HG03571 (cell line): ENCODE results near the gene CCL25.

ENCODE experiments used
- ATAC-seq: cut with Tn5 transposase; IDR thresholded peaks from one replicate; pipeline ENCODE4 v1.9.1; 2021; ENCODE audit not compliant: unreplicated experiment

Gene CCL25

GRCh38 chr19:8044018-8044417 lies 8.5 kb upstream of the CCL25 start:
- ATAC-seq = no peak

- ATAC-seq = no peak
Observed at GRCh38 chr19:8045872-8046568, 6.5 kb upstream of the CCL25 start.

GRCh38 chr19:8046569-8047165 lies 5.9 kb upstream of the CCL25 start:
- no peak for ATAC-seq

- ATAC-seq = peak; percentile 82
Observed at GRCh38 chr19:8050274-8051096, 2.1 kb upstream of the CCL25 start.

GRCh38 chr19:8054169-8054568 lies 1.6 kb downstream of the CCL25 start:
- ATAC-seq = no peak

- ATAC-seq = no peak
Observed at GRCh38 chr19:8056533-8056932, 4.0 kb downstream of the CCL25 start.

- ATAC-seq = no peak
Observed at GRCh38 chr19:8057545-8058270, 5.1 kb downstream of the CCL25 start.

GRCh38 chr19:8064911-8065874 lies 12.6 kb downstream of the CCL25 start:
- no peak for ATAC-seq

- no peak for ATAC-seq
Observed at GRCh38 chr19:8065875-8066261, 13.3 kb downstream of the CCL25 start.

GRCh38 chr19:8069096-8069973 lies 16.8 kb downstream of the CCL25 start:
- no peak for ATAC-seq

GRCh38 chr19:8071912-8072311 lies 19.4 kb downstream of the CCL25 start:
- no peak for ATAC-seq

- no peak for ATAC-seq
Observed at GRCh38 chr19:8074501-8074900, 21.9 kb downstream of the CCL25 start.

- no peak for ATAC-seq
Observed at GRCh38 chr19:8075158-8076074, 22.9 kb downstream of the CCL25 start.

- ATAC-seq = no peak
Observed at GRCh38 chr19:8079988-8080387, 27.4 kb downstream of the CCL25 start.

- ATAC-seq = no peak
Observed at GRCh38 chr19:8080832-8081231, 28.3 kb downstream of the CCL25 start.

- ATAC-seq = no peak
Observed at GRCh38 chr19:8081569-8082550, 29.3 kb downstream of the CCL25 start.

GRCh38 chr19:8083141-8083540 lies 30.6 kb downstream of the CCL25 start:
- no peak for ATAC-seq
